A204.1 (cell line): ENCODE measurements around the gene MACF1.

Experiments
- FAIRE-seq: peaks from 2 replicates; lab custom pipeline; 2012; peaks lifted over from hg19 to GRCh38; lab: Jason Lieb, UNC

MACF1 gene

DNA sequence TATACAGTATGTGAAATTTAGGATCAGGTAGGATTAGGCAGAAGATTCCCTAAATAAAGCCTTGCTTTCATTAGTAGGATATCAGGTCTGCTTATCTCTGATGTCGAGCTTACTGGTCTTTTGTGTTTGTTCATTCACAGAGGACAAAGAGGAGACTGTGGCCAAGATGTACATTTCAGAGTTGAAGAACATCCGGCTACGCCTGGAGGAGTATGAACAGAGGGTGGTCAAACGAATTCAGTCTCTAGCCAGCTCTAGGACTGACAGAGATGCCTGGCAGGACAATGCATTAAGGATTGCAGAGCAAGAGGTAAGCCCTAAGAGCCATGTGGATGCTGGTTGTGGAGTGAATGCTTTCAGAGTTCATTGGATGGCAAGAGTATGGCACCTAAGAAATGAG, 106.2 kb downstream of the MACF1 start:
- FAIRE-seq, result no peak

DNA sequence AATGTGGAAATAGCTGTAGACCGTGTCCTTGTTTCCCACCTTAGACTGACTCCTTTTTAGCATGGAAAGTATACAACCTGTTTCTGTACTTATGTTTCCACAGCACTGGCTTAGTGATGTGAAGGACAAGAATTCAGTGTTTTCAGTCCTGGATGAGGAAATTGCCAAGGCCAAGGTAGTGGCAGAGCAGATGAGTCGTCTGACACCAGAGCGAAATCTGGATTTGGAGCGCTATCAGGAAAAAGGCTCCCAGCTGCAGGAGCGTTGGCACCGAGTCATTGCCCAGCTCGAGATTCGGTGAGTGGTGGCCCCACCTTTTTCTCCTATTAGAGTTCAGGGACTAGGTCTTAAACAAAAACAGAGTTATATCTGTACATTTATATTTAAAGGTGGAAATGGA, 112.6 kb downstream of the MACF1 start:
- no peak for FAIRE-seq

DNA sequence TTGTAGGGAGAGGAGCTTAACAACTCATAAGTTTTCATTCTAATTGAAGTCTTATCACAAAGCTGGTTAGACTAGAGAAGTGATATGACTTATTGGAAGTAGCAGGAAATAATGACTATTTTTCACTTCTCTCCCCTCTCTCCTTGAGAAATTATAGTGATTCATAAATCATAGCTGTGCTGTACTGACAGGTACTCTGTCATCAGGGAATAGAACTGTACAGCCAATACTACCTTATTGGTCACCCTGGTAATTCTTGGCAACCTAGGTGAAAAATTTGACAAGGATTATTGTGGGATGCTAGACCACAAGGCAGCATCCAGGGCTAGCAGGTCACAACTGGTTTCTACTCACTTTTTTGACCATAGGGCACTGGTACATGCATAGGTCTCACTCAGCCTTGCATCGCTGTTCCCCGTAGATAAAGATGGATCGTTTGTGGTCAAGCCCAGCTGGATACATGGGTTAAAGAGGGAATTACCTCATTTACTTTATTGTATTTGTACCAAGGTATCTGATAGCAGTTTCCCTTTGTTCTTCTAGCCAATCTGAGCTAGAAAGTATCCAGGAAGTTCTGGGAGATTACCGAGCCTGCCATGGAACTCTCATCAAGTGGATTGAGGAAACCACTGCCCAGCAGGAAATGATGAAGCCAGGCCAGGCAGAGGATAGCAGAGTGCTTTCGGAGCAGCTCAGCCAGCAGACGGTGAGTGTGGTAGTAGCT, 113.6 kb downstream of the MACF1 start:
- no peak for FAIRE-seq

DNA sequence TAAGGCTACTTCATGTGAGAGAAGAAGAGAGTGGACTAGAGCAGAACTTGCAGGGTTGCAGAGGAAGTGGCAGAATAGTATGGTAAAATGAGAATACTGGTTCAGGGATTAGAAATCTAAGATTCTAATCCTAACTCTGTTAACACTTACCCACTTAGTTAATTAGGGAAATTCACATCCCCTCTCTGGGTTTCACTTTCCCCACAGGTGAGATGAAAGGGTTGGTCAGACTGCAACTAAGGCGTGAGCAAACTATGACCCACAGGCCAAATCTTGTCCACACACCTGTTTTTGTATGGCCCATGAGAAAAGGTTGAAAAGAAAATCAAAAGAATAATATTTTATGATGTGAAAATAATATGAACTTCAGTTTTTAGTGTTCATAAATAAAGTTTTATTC, 117.5 kb downstream of the MACF1 start:
- FAIRE-seq, result no peak

DNA sequence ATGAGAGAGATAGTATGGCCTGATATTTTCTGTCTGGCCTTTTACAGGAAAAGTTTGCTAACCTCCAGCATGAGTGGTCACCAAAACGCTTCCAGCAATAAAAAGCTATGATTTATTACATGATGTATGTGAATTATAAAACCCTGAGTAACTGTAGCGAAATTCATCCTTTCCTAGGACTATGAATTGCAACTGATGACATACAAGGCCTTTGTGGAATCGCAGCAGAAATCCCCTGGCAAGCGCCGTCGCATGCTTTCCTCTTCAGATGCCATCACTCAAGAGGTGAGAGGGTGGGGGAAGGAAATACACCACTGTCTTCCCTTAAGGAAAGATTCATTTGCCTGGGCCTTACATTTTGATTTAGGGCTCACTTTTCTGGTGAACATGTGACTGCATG, 117.9 kb downstream of the MACF1 start:
- FAIRE-seq, result no peak

DNA sequence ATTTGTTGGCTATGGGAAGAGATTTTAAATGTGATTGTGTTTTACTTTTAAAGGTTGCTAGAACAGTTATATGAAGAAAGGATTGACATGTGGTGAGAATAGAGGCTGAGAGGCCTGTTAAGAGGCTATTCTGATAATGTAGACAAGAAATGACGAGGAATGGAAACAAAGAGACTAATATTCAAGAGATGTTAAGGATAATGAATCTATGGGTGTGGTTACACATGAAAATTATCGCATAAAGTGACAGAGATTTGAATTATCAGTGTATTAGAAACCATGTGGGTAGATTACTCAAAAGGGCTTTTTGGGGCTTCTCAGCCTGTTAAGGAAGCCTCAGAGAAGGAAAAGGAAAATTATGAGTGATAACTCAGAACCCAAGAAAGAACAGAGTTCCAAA, 120.4 kb downstream of the MACF1 start:
- FAIRE-seq, result no peak

DNA sequence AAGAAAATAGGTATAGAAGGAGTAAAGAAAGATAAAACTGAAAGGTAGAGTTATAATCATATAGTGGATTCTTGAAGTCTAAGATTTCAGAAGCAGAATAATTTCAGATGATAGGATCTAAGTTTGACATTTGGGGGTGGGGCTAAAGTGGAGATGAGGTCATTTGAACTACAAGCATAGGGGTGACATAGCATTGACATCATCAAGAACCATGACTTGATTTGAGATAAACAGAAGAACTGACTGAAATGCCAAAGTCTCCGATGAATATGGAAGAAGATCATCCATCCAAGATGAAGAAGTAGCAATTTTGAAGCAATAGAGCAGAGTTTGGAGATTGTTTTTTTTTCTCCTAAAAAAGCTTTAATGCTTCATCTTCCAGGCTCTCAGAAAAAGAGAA, 122.3 kb downstream of the MACF1 start:
- FAIRE-seq, result no peak

DNA sequence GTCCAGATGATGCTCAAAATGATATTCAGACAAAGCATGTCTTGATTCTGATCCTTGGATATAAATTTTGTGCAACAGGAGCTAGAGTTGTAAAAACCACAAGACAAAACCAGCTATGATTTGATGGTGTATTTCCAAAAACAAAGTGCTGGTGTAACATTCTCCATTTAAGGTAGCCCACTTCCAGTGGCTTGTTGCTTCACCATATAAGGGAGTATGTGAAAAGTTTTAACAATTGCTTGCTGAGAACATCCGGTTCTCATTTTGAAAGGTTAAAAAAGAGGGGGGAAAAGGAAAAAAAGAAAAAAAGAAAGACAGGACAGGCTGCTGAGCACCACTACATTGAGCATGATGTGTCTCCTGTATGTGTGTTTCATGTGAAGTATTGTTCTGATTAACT, 123.6 kb downstream of the MACF1 start:
- no peak for FAIRE-seq

DNA sequence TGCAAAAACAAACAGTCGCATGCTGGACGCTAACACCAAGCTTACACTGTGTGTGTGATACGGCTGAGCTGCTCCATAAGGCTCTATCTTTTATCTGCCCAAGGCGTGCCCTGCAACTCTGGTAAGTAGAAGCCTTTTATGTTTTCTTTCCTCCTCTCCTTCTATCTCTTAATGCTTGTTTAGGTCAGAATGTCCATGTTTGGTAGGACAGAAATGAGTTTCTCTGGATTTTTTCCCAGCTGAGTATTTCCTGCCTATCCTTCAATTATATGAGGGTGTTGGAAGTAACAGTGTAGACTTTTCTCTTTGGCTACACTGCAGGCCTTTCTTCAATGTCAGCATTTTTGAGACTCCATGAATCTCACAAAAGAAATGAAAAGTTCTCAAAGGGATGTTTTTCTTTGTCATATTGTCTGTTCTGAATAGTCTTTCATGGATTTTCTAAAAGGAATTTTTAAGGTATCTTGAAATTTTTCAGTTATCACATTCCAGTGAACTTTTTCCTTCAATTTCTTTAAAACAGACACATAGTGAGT, 124.2 kb downstream of the MACF1 start:
- FAIRE-seq, result no peak

DNA sequence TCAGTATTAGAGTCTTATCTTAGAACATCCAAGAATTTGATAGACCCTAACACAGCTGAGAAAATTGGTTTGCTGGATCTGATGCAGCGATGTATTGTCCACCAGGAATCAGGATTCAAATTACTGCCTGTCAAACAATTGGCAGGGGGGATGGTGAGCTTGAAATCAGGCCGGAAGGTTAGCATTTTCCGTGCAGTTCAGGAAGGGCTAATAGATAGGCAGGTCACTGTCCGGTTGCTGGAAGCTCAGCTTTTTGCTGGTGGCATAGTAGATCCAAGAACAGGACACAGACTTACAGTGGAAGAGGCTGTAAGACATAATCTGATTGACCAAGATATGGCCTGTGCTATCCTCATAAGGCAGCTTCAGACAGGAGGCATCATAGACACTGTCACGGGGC, 127.2 kb downstream of the MACF1 start:
- FAIRE-seq, result no peak

DNA sequence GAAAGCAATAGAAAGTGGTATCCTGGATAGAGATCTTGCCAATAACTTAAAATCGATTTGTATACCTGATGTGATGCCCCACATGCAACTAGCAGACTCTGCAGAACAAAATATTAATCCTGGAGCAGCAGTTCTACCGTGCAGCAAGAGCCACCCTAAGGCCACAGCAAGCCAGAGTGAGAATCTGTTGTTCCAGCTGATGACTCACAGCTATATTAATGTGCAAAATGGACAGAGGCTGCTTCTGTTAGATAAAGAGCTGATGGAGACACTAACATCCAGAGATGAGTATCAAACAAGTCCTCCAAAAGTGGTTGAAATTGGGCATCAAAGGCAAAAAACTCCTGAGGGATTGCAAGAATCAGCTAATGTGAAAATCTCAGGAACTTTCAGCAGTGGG, 127.8 kb downstream of the MACF1 start:
- FAIRE-seq, result no peak

DNA sequence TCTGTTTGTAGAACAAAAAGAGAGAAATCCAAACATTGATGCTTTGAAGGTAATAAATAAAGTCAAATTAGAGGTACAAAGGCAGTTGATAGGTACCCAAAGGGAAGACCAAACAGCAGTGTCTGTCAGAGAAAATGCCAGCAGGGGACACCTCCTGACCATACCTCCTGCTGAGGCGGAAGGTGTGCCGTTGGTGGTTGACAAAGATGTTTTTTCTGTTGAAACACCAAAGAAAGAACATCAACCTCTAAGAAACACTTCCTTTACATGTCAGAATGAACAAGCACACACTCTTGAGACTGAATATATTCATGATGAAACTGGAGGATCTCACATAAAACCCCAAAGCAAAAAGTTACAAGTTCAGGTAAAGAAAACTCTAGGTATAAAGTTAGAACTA, 128.3 kb downstream of the MACF1 start:
- FAIRE-seq, result no peak

DNA sequence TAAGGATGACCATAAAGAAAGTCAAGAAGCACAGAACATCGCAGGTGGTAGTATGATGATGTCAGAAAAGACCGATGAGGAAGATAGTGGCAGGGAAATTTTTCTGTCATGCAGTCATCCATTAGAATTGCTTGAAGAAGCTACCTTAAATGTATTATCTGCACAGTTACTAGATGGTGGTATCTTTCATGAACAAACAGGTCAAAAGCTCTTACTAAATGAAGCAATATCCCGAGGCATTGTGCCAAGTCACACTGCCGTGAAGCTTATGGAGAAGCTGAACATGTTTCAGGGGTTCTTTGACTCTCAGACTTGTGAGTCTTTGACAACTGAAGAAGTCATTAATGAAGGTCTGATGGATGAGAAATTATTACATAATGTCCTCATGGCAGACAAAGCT, 128.8 kb downstream of the MACF1 start:
- no peak for FAIRE-seq

DNA sequence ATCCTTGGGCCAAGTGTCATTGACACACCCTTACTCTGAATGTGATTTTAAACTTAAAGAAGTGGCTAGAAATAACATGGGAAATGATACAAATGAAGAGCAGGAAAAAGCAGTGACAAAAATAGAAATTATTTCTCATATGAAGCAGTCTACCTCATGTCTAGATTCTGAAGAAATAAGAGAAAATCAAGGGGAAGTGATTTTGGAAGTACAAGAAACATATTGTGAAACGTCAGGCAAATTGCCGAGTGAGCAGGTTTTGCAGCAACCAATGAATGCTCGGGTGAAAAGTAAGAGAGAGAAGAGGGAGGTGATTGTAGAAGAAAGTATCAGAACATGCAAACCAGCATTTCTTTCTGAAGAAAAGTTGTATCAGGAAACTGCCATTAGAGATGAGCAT, 130.7 kb downstream of the MACF1 start:
- no peak for FAIRE-seq

DNA sequence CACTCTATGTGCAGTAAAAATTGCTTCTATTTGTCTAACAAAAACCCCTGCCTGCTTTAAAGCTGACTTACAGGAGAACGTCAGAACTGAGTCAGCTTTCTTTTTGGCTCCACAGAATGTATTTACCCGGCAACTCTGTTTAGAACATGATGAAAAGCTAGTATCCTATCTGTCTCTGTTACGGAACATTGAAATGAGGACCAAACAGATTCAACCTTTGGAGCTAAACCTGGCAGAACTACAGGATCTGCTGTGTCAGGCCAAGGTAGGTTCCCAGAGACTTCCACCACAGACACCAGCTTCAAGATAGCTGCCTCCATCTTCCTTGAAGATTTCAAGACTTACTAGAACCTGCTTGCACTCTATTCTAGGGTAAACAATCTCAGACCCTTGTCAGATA, 132.6 kb downstream of the MACF1 start:
- FAIRE-seq, result no peak

DNA sequence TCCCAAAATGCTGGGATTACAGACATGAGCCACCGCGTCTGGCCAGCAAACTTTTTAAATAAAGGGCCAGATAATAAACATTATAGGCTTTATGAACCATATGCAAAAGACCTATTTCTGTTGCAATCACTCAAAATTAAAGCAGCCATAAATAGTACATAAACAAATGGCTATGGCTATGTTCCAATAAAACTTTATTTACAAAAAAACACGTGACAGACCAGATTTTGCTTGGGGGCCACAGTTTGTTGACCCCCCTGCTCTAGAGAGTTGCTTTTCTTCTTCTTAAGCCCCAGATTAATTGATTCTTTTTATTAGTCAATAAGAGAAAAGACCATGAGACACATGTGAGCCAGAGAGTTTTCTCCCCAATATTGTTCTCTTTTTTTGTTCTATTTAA, 138.3 kb downstream of the MACF1 start:
- no peak for FAIRE-seq

DNA sequence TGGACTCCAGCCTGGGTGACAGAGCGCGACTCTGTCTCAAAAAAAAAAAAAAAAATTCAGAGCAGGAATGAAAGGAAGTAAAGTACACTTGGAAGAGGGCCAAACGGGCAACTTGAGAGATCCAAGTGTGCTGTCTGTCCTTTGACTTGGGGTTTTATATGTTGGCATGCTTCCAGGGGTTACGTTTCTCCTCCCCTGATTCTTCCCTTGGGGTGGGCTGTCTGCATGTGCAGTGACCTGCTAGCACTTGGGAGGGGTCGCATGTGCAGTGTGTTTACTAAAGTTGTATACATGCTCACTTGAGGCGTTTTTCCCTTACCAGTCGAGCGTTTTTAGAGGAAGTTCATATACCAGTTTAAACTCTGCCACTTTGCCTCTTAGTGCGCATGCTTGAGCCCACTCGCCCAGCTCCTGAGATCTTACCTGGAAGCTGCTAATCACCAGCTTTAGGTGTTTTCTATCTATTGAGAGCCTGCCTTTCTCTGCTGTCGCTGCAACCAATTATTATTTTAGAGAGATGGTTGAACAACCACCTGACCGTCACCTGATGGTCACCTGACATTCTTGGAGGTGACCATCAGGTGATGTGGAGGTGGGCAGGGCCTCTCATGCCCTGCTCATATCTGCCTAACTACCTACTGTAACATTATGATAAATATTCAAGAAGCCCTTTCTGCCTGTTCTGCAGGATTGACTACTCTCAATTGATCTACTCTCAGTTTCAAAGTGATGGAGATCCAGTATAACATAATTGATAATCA, 140.1 kb downstream of the MACF1 start:
- FAIRE-seq, result no peak

DNA sequence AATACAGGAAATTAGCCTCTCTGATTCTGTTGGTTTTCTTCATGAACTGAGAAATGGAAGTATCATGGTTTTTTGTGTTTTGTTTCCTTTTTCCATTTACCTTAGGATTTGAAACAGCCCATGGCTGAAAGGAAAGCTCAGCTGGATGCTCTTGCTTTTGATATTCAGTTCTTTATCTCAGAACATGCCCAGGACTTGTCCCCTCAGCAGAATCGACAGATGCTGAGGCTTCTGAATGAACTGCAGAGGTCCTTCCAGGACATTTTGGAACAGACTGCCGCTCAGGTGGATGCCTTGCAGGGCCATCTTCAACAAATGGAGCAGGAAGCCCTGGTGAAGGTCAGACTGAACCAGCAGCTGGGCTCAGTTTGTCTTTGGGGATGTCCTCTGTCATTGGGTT, 142.4 kb downstream of the MACF1 start:
- FAIRE-seq, result no peak

DNA sequence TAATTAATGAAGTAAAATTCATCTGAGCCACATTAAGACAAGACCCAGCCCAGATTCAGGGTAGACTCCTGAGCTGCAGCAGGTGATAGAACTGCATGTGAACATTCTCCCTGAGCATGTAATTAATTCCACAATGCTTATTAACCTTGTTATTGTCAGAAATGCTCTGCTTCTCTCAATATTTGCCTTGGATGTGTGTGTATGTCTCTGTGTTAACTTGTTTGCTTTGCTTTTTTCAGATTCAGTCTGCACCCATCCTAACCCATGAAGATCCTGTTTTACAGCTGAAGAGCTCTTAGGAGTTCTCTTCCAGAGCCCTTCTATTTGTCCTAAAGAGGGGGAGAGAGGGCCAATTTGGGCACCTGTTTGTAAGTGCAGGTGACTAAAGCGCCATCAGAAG, 143.8 kb downstream of the MACF1 start:
- FAIRE-seq, result no peak

DNA sequence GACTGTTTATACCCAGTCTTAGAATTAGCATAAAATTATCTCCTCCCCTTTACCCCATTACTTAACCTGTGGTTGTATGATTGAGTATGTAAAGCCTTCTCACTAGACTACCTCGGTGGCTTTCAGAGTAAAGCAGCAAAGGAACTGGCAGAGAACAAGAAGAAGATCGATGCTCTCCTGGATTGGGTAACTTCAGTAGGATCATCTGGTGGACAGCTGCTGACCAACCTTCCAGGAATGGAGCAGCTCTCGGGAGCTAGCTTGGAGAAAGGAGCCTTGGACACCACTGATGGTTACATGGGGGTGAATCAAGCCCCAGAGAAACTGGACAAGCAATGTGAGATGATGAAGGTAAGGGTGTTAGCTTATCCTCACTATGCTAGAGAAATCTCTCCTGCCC, 148.4 kb downstream of the MACF1 start:
- FAIRE-seq, result no peak

DNA sequence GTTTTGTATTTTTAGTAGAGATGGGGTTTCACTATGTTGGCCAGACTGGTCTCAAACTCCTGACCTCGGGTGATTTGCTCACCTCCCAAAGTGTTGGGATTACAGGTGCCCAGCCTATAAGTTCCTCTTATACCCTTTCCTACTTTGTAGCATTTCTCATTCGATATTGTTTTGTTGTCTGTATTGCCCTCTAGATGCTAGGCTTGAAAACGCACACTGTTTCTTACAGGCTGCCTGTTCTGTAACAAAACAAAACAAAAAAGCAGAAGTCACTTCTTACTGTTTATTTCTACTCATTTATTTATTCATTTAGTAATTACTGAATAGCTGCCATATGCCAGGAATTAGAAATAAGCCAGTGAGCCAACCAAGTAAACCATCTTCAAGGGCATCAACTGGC, 150.1 kb downstream of the MACF1 start:
- FAIRE-seq, result no peak

DNA sequence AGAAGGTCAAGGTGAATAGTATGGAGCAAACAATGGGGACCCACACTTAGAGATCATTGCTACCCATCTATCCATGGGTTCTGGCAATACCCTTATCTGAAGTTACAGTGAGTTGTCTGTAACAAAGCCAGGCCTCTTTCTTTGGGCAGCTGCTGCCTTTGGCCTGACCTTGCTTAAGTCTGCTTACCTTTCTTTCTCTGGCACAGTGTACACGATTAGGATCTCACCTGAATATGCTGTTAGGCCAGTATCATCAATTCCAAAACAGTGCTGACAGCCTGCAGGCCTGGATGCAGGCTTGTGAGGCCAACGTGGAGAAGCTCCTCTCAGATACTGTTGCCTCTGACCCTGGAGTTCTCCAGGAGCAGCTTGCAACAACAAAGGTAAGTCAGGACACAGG, 154.0 kb downstream of the MACF1 start:
- no peak for FAIRE-seq

DNA sequence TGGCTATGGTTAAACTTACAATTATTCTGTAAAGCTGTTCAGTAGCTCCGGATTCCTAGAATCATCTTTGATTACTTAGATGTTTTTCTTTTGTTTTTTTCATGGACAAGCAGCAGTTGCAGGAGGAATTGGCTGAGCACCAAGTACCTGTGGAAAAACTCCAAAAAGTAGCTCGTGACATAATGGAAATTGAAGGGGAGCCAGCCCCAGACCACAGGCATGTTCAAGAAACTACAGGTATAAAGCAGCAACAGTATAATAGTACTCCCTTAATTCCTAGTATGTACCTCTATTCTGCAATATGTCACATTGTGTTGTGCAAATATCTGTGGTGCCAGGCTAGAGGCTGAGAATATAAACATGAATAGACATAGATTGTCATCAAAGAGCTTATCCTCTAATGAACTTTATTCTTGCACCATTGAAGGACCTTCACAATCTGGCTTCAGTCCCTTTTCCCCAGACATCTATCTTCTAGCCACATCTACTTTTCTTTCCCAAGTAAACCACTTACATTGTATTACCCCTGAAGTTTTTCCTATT, 154.6 kb downstream of the MACF1 start:
- FAIRE-seq, result no peak

DNA sequence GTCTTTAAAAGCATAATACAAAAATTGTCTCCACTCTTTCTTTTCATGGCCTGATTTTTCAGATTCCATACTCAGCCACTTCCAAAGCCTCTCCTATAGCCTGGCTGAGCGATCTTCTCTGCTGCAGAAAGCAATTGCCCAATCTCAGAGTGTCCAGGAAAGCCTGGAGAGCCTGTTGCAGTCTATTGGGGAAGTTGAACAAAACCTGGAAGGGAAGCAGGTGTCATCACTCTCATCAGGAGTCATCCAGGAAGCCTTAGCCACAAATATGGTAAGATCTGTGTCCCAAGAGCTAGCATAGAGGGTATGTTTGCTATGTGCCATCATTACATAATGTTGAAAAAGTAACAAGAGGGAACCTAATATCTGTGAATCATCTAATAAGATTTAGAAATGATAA, 156.2 kb downstream of the MACF1 start:
- FAIRE-seq, result no peak
